CD4-positive, alpha-beta T cell (primary cell): ENCODE data around the gene PADI4. TPM values are rescaled to one million over a fixed set of nuclear protein-coding genes. Genes with fewer than 3 reads are reported as not detected.

Experiments
- ATAC-seq: fragments of 200-7000 bp; cut with Tn5 transposase; one replicate; pipeline ENCODE4 v1.10.0; 2022; ENCODE audit warnings: mild to moderate bottlenecking; ENCODE audit not compliant: poor library complexity
- CTCF ChIA-PET: fragments of 350-600 bp; sonication (Branson Sonifier 250); formaldehyde crosslinking; loops from one replicate; lab custom pipeline; 2021; ENCODE audit warnings: antibody characterized with exemption, inconsistent platforms; lab: Charles Lee
- POLR2A ChIA-PET: fragments of 350-600 bp; sonication (Branson Sonifier 250); formaldehyde crosslinking; loops from one replicate; lab custom pipeline; 2021; ENCODE audit warnings: antibody characterized with exemption, inconsistent platforms; lab: Charles Lee
- DNase-seq, 14 experiments: peaks; one replicate each; pipeline ENCODE4 v3.0.0-alpha.2; 2013 to 2020; ENCODE audit warnings: mixed read lengths in 2 of 14
- H3K27ac ChIP-seq, 2 donors: one replicate each; pipeline versions ENCODE4 v1.5.1 to v1.7.0; 2013; ENCODE audit warnings: low read length in 2 of 2, low read depth in 1 of 2, mild to moderate bottlenecking in 1 of 2
- H3K27me3 ChIP-seq, 2 experiments: 1 replicate in 1 of 2; 2 replicates in 1 of 2; pipeline versions ENCODE4 v1.6.1 to v1.7.0; 2013; ENCODE audit warnings: low read length in 2 of 2, control low read depth in 1 of 2, mild to moderate bottlenecking in 1 of 2, moderate library complexity in 1 of 2; ENCODE audit not compliant: insufficient read depth in 2 of 2, control insufficient read depth in 1 of 2
- H3K36me3 ChIP-seq: one replicate; pipeline ENCODE4 v1.6.1; 2013; ENCODE audit warnings: low read length, control low read depth; ENCODE audit not compliant: insufficient read depth
- H3K4me1 ChIP-seq: one replicate; pipeline ENCODE4 v1.6.1; 2013; ENCODE audit warnings: low read length, control low read depth; ENCODE audit not compliant: insufficient read depth
- H3K4me3 ChIP-seq: one replicate; pipeline ENCODE4 v1.5.1; 2013; ENCODE audit warnings: mild to moderate bottlenecking, low read length, moderate library complexity
- H3K9me3 ChIP-seq, 2 experiments: 1 replicate in 1 of 2; 2 replicates in 1 of 2; pipeline versions ENCODE4 v1.6.1 to v1.7.0; 2013; ENCODE audit warnings: low read length in 2 of 2, mild to moderate bottlenecking in 2 of 2, control low read depth in 1 of 2, moderate library complexity in 1 of 2; ENCODE audit not compliant: control insufficient read depth in 1 of 2, insufficient read depth in 1 of 2
- H3K27ac Mint-ChIP-seq: one replicate; pipeline ENCODE4 v1.8.0; 2020; ENCODE audit warnings: mixed read lengths
- H3K27me3 Mint-ChIP-seq: one replicate; pipeline ENCODE4 v1.8.0; 2021; ENCODE audit warnings: mixed read lengths
- H3K36me3 Mint-ChIP-seq: one replicate; pipeline ENCODE4 v1.8.0; 2021; ENCODE audit warnings: low read depth, mixed read lengths
- H3K4me1 Mint-ChIP-seq: one replicate; pipeline ENCODE4 v1.8.0; 2021; ENCODE audit warnings: low read depth, mixed read lengths
- H3K4me3 Mint-ChIP-seq: one replicate; pipeline ENCODE4 v1.8.0; 2020; ENCODE audit warnings: mild to moderate bottlenecking, mixed read lengths
- H3K9me3 Mint-ChIP-seq: one replicate; pipeline ENCODE4 v1.8.0; 2020; ENCODE audit warnings: mixed read lengths
- CTCF ChIP-seq: fragments of 200-600 bp; IDR thresholded peaks from one replicate; pipeline ENCODE4 v1.8.0; 2022; ENCODE audit warnings: antibody characterized with exemption, mild to moderate bottlenecking
- intact Hi-C, 2 experiments: fragments of 100-400 bp; cut with DNase I in 1 of 2; cut with micrococcal nuclease in 1 of 2; formaldehyde crosslinking; loops; one replicate each; pipeline versions ENCODE4 v1.15.1 to v1.9.0; 2023 to 2025; cut with DNase I, micrococcal nuclease
- total RNA-seq, 174 experiments: library from RNA in 2 of 174; stranded (reverse) in 2 of 174; gene quantifications; one replicate each; pipeline ENCODE4 v1.2.3 and lab custom pipeline; 2021 to 2026

Gene PADI4
- total RNA-seq, 2 experiments from 2014 or later = 0.41 to 0.75 TPM

GRCh38 chr1:17264470-17264869 lies 43.5 kb upstream of the PADI4 start:
- DNase-seq (no peak), ATAC-seq (no peak)
- Mint-ChIP-seq H3K27me3 (peaks cover 4% of the 10 kb centered on the region), H3K9me3 (no peaks in the 10 kb centered on the region), H3K36me3 (no peaks in the 10 kb centered on the region), H3K4me1 (no peaks in the 10 kb centered on the region), H3K27ac (no peak overlapping the region), H3K4me3 (no peak overlapping the region)
- TF ChIP-seq CTCF = no peak
- H3K4me3 ChIP-seq = no peak overlapping the region
- no peaks in the 10 kb centered on the region for H3K36me3 ChIP-seq
- CTCF ChIA-PET = no interaction called here
- H3K9me3 ChIP-seq = peaks cover 0 to 6% of the 10 kb centered on the region in 2 experiments
- no peaks in the 10 kb centered on the region for H3K27me3 ChIP-seq
- no peak overlapping the region for H3K27ac ChIP-seq
- no peaks in the 10 kb centered on the region for H3K4me1 ChIP-seq
- intact Hi-C loops = no loop called here
- POLR2A ChIA-PET = no interaction called here

- Mint-ChIP-seq H3K36me3 (no peaks in the 10 kb centered on the region), H3K27me3 (peaks cover 4% of the 10 kb centered on the region), H3K4me1 (no peaks in the 10 kb centered on the region), H3K4me3 (no peak overlapping the region), H3K9me3 (no peaks in the 10 kb centered on the region), H3K27ac (no peak overlapping the region)
- no peak overlapping the region for H3K4me3 ChIP-seq
- TF ChIP-seq CTCF = no peak
- intact Hi-C loops = no loop called here
- no peak for ATAC-seq
- H3K27me3 ChIP-seq = no peaks in the 10 kb centered on the region
- peaks cover 0 to 6% of the 10 kb centered on the region in 2 experiments for H3K9me3 ChIP-seq
- no peak for DNase-seq
- POLR2A ChIA-PET = no interaction called here
- H3K4me1 ChIP-seq = no peaks in the 10 kb centered on the region
- no peak overlapping the region for H3K27ac ChIP-seq
- no peaks in the 10 kb centered on the region for H3K36me3 ChIP-seq
- CTCF ChIA-PET = no interaction called here
These were observed 42.8 kb upstream of the PADI4 start for GRCh38 chr1:17265162-17265561.

- TF ChIP-seq CTCF = no peak
- ChIA-PET POLR2A (no interaction called here), CTCF (no interaction called here)
- ATAC-seq (no peak), DNase-seq (no peak)
- Mint-ChIP-seq H3K9me3 (no peaks in the 10 kb centered on the region), H3K4me1 (no peaks in the 10 kb centered on the region), H3K27me3 (peaks cover 4% of the 10 kb centered on the region), H3K4me3 (no peak overlapping the region), H3K36me3 (no peaks in the 10 kb centered on the region), H3K27ac (no peak overlapping the region)
- no peaks in the 10 kb centered on the region for H3K27me3 ChIP-seq
- intact Hi-C loops = no loop called here
- H3K36me3 ChIP-seq = no peaks in the 10 kb centered on the region
- H3K4me1 ChIP-seq = no peaks in the 10 kb centered on the region
- H3K4me3 ChIP-seq = no peak overlapping the region
- no peak overlapping the region for H3K27ac ChIP-seq
- H3K9me3 ChIP-seq = no peaks in the 10 kb centered on the region
These were observed 42.0 kb upstream of the PADI4 start for GRCh38 chr1:17265950-17266349.
